Measurements from ENCODE around the gene TSPAN18.

Gene TSPAN18

DNA sequence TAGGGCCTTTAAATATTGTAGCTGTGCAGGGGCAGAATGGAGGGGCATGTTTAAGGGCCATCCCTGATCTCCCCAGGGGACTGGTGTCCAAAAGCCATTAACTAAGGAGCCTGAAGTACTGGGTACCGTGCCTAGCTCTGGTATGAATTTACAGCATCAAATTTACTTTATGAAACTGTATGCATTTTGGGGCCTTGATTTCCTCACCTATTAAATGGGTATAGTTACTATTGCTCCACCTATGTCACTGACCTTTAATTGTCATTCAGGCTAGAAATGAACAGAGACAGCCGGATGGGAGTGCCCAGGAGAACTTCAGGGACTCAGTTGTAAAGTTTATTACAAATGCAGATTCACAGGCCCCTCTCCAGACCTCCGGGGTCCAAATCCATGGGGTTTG lies 235.7 kb downstream of the TSPAN18 start:
- no peaks in the 10 kb centered on the region for H3K36me3 ChIP-seq (ENCODE audit: insufficient read depth, low read length)
- no peaks in the 10 kb centered on the region for H3K27me3 ChIP-seq (ENCODE audit: insufficient read depth, low read length, poor library complexity, severe bottlenecking)
- no peaks in the 10 kb centered on the region for H3K9me3 ChIP-seq (ENCODE audit: insufficient read depth, low read depth, low read length)
- H2AFZ ChIP-seq (ENCODE audit: low read length): no peak overlapping the region
- H3K4me3 ChIP-seq (ENCODE audit: low read length, poor library complexity, severe bottlenecking): no peak overlapping the region
- H3F3A ChIP-seq (ENCODE audit: low read depth): no peaks in the 10 kb centered on the region
- no peaks in the 10 kb centered on the region for H4K20me1 ChIP-seq (ENCODE audit: insufficient read depth, low read length, poor library complexity, severe bottlenecking)
- TF ChIP-seq EZH2phosphoT487 (IDR thresholded peaks at IDR 0.05; ENCODE audit: borderline replicate concordance) (no peak), CTCF (conservative IDR thresholded peaks at IDR 0.05; ENCODE audit: low read length) (no peak)
- peaks cover 17% of the 10 kb centered on the region for H3K4me1 ChIP-seq (ENCODE audit: insufficient read depth, low read length, poor library complexity, severe bottlenecking)
- no peaks in the 10 kb centered on the region for H3K79me2 ChIP-seq (ENCODE audit: insufficient read depth, low read length)
- no peak overlapping the region for H3K4me2 ChIP-seq (ENCODE audit: low read depth, low read length, poor library complexity, severe bottlenecking)
- no peaks in the 10 kb centered on the region for H3K9me2 ChIP-seq (replicated peaks; ENCODE audit: low read depth, low read length)
- H3K9ac ChIP-seq (ENCODE audit: low read depth, low read length, poor library complexity, severe bottlenecking): no peak overlapping the region

DNA sequence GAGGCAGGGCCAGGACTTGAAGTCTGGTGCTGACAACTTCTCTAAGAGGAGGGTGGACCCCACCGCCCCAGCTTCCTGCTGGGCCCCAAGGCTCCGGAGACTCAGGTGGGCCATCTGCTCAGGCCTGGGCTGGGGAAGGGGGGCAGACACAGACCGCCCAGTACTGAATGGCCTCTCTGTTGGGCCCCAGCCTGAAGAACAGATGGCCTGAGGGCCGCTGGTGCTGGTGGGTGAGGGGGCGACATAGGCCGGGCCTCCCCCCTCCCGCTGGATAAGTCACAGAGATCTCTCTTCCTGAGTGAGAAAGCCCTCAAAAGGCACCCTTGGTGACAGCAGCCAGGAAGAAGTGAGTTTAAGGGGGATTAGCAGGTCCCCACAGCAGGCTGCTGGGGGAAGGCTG lies 236.4 kb downstream of the TSPAN18 start:
- no peak overlapping the region for H3K9ac ChIP-seq (ENCODE audit: low read depth, low read length, poor library complexity, severe bottlenecking)
- no peaks in the 10 kb centered on the region for H3K9me3 ChIP-seq (ENCODE audit: insufficient read depth, low read depth, low read length)
- H3K79me2 ChIP-seq (ENCODE audit: insufficient read depth, low read length): no peaks in the 10 kb centered on the region
- H3F3A ChIP-seq (ENCODE audit: low read depth): no peaks in the 10 kb centered on the region
- H3K27me3 ChIP-seq (ENCODE audit: insufficient read depth, low read length, poor library complexity, severe bottlenecking): no peaks in the 10 kb centered on the region
- H3K9me2 ChIP-seq (replicated peaks; ENCODE audit: low read depth, low read length): no peaks in the 10 kb centered on the region
- no peaks in the 10 kb centered on the region for H4K20me1 ChIP-seq (ENCODE audit: insufficient read depth, low read length, poor library complexity, severe bottlenecking)
- H2AFZ ChIP-seq (ENCODE audit: low read length): no peak overlapping the region
- peaks cover 17% of the 10 kb centered on the region for H3K4me1 ChIP-seq (ENCODE audit: insufficient read depth, low read length, poor library complexity, severe bottlenecking)
- no peak for TF ChIP-seq EZH2phosphoT487 (IDR thresholded peaks at IDR 0.05; ENCODE audit: borderline replicate concordance)
- TF ChIP-seq CTCF (conservative IDR thresholded peaks at IDR 0.05; ENCODE audit: low read length): no peak
- H3K4me2 ChIP-seq (ENCODE audit: low read depth, low read length, poor library complexity, severe bottlenecking): no peak overlapping the region
- H3K36me3 ChIP-seq (ENCODE audit: insufficient read depth, low read length): no peaks in the 10 kb centered on the region
- H3K4me3 ChIP-seq (ENCODE audit: low read length, poor library complexity, severe bottlenecking): no peak overlapping the region

- TF ChIP-seq EZH2phosphoT487 (IDR thresholded peaks at IDR 0.05; ENCODE audit: borderline replicate concordance) (no peak), CTCF (conservative IDR thresholded peaks at IDR 0.05; ENCODE audit: low read length) (no peak)
- Histone ChIP-seq H3F3A (ENCODE audit: low read depth) (no peaks in the 10 kb centered on the region), H2AFZ (ENCODE audit: low read length) (no peak overlapping the region), H3K27me3 (ENCODE audit: insufficient read depth, low read length, poor library complexity, severe bottlenecking) (no peaks in the 10 kb centered on the region), H3K4me2 (ENCODE audit: low read depth, low read length, poor library complexity, severe bottlenecking) (no peak overlapping the region), H3K9me2 (replicated peaks; ENCODE audit: low read depth, low read length) (no peaks in the 10 kb centered on the region), H3K79me2 (ENCODE audit: insufficient read depth, low read length) (no peaks in the 10 kb centered on the region), H3K9me3 (ENCODE audit: insufficient read depth, low read depth, low read length) (no peaks in the 10 kb centered on the region), H3K4me1 (ENCODE audit: insufficient read depth, low read length, poor library complexity, severe bottlenecking) (peaks cover 17% of the 10 kb centered on the region), H3K9ac (ENCODE audit: low read depth, low read length, poor library complexity, severe bottlenecking) (no peak overlapping the region), H3K36me3 (ENCODE audit: insufficient read depth, low read length) (no peaks in the 10 kb centered on the region), H3K4me3 (ENCODE audit: low read length, poor library complexity, severe bottlenecking) (no peak overlapping the region), H4K20me1 (ENCODE audit: insufficient read depth, low read length, poor library complexity, severe bottlenecking) (no peaks in the 10 kb centered on the region)
Measured at GRCh38 chr11:44963948-44964347, 237.2 kb downstream of the TSPAN18 start.
